Astrocyte (in vitro differentiated cells and primary cell): ENCODE results near the gene TSLP.

ENCODE experiments used
- EZH2 ChIP-seq: IDR thresholded peaks from 2 replicates; pipeline ENCODE4 v1.6.1; 2012; ENCODE audit warnings: mild to moderate bottlenecking, low read length, inconsistent platforms; ENCODE audit not compliant: insufficient read depth
- TF ChIP-seq, protein P1 (sequence below): IDR thresholded peaks from 2 replicates; pipeline ENCODE4 v1.5.1; 2011; ENCODE audit warnings: low read depth, mild to moderate bottlenecking, inconsistent platforms, low read length, moderate library complexity; ENCODE audit not compliant: insufficient read depth

GRCh38 chr5:111079846-111080245, 8.3 kb downstream of the TSLP start:
- TF ChIP-seq, protein P1, sequence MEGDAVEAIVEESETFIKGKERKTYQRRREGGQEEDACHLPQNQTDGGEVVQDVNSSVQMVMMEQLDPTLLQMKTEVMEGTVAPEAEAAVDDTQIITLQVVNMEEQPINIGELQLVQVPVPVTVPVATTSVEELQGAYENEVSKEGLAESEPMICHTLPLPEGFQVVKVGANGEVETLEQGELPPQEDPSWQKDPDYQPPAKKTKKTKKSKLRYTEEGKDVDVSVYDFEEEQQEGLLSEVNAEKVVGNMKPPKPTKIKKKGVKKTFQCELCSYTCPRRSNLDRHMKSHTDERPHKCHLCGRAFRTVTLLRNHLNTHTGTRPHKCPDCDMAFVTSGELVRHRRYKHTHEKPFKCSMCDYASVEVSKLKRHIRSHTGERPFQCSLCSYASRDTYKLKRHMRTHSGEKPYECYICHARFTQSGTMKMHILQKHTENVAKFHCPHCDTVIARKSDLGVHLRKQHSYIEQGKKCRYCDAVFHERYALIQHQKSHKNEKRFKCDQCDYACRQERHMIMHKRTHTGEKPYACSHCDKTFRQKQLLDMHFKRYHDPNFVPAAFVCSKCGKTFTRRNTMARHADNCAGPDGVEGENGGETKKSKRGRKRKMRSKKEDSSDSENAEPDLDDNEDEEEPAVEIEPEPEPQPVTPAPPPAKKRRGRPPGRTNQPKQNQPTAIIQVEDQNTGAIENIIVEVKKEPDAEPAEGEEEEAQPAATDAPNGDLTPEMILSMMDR, result no peak
- no peak for TF ChIP-seq EZH2
